Spleen (tissue), 11 donors: ENCODE data around the gene INPP4B. TPM values are rescaled to one million over a fixed set of nuclear protein-coding genes. Genes with fewer than 3 reads are reported as not detected.

Source experiments
- DNase-seq: peaks from one replicate; pipeline ENCODE4 v3.0.0-alpha.2; 2020
- H3K27ac ChIP-seq, 8 donors: fragments of 200-600 bp; sonication (generic) in 7 of 8; 1 replicate in 4 of 8; 2 replicates in 4 of 8; pipeline versions ENCODE4 v1.5.0 to v1.8.0; 2016 to 2021; ENCODE audit warnings: inconsistent platforms in 4 of 8, mild to moderate bottlenecking in 4 of 8, moderate library complexity in 1 of 8
- H3K27me3 ChIP-seq, 7 donors: fragments of 200-600 bp; sonication (generic) in 6 of 7; replicated peaks in 1 of 7; 1 replicate in 4 of 7; 2 replicates in 3 of 7; pipeline versions ENCODE4 v1.5.0 to v1.8.0; 2016 to 2021; ENCODE audit warnings: inconsistent platforms in 3 of 7, mild to moderate bottlenecking in 1 of 7
- H3K36me3 ChIP-seq, 6 donors: fragments of 200-600 bp; sonication (generic) in 5 of 6; 1 replicate in 4 of 6; 2 replicates in 2 of 6; pipeline versions ENCODE4 v1.5.0 to v1.8.0; 2016 to 2021; ENCODE audit warnings: inconsistent platforms in 2 of 6
- H3K4me1 ChIP-seq, 6 donors: fragments of 200-600 bp; sonication (generic) in 5 of 6; 1 replicate in 3 of 6; 2 replicates in 3 of 6; pipeline versions ENCODE4 v1.5.0 to v1.8.0; 2016 to 2021; ENCODE audit warnings: inconsistent platforms in 3 of 6
- H3K4me3 ChIP-seq, 8 donors: fragments of 200-600 bp; sonication (generic) in 7 of 8; 1 replicate in 4 of 8; 2 replicates in 4 of 8; pipeline versions ENCODE4 v1.5.0 to v1.8.0; 2016 to 2021; ENCODE audit warnings: inconsistent platforms in 4 of 8, mild to moderate bottlenecking in 4 of 8, moderate library complexity in 2 of 8
- H3K9me3 ChIP-seq, 8 donors: fragments of 200-600 bp; sonication (generic) in 7 of 8; 1 replicate in 4 of 8; 2 replicates in 4 of 8; pipeline versions ENCODE4 v1.5.0 to v1.8.0; 2016 to 2021; ENCODE audit warnings: inconsistent platforms in 4 of 8
- CTCF ChIP-seq, 11 experiments: fragments of 200-600 bp in 7 of 11; fragments of 450-650 bp in 4 of 11; sonication (generic) in 4 of 11; IDR thresholded peaks in 8 of 11; conservative IDR thresholded peaks in 3 of 11; 1 replicate in 7 of 11; 2 replicates in 4 of 11; pipeline versions ENCODE4 v1.4.0 to v1.8.0; 2016 to 2021; ENCODE audit warnings: antibody characterized with exemption in 11 of 11, inconsistent platforms in 4 of 11, mild to moderate bottlenecking in 1 of 11
- POLR2A ChIP-seq, 3 donors: fragments of 450-650 bp; IDR thresholded peaks; one replicate each; pipeline ENCODE4 v1.5.1; 2017; ENCODE audit warnings: antibody characterized with exemption in 3 of 3, mild to moderate bottlenecking in 1 of 3
- POLR2AphosphoS5 ChIP-seq, 3 donors: sonication (generic); formaldehyde crosslinking; IDR thresholded peaks; one replicate each; pipeline ENCODE4 v1.5.1; 2017; ENCODE audit warnings: antibody characterized with exemption in 3 of 3
- WGBS, 5 donors: extraction: QIAGEN DNeasy Blood & Tissue Kit in 3 of 5; methylation state at CpG; one replicate each; pipeline versions ENCODE4 v1.1.5 to v1.1.7; 2013 to 2018; 5-methylcytosine and 5-hydroxymethylcytosine counted together
- intact Hi-C: fragments of 100-400 bp; cut with DNase I; formaldehyde crosslinking; loops from one replicate; pipeline ENCODE4 v1.15.0; 2023; ENCODE audit warnings: low total_unique reads
- polyA plus RNA-seq, 3 donors: library from polyadenylated mRNA; stranded (reverse); fragments of 200-250 nt; gene quantifications; one replicate each; pipeline ENCODE4 v1.2.1, GENCODE V29; 2013
- total RNA-seq, 7 donors: library from RNA; depleted of rRNA in 3 of 7; stranded (reverse); fragments of >200 nt in 3 of 7; fragmentation: NEBNext Ultra II Directional in 4 of 7; extraction: Animal tissue kit (Norgen Biotek cat#: 25700) in 4 of 7; gene quantifications; one replicate each; pipeline versions ENCODE4 v1.1.0 to v1.2.1, GENCODE V29; 2016 to 2021
- donor health status: healthy with polysubstance abuse.
- donor health status: DM: no; HTN: no; CAD: no; lungs with moderate emphysema.
- donor health status: DM: no; HTN: no; CAD: no.
- donor health status: Bipolar disorder and iron deficiency.
- donor health status: healthy.
- donor health status: DM: no; HTN: no; CAD: no.
- donor health status: DM: yes; HTN: yes; CAD: no.

Gene INPP4B
- total and polyA plus RNA-seq, 10 donors = 0.78 to 31.6 (median 26.8) TPM

- intact Hi-C loops = no loop called here
- no peaks in the 10 kb centered on the region for H3K36me3 ChIP-seq
- no peak overlapping the region for H3K27ac ChIP-seq
- no peak for DNase-seq
- H3K27me3 ChIP-seq = no peaks in the 10 kb centered on the region
- 79 to 94% (median 85%) methylated on average over 4 of the region's 4 CpGs for WGBS, 5 donors
- no peaks in the 10 kb centered on the region for H3K9me3 ChIP-seq
- no peak overlapping the region for H3K4me3 ChIP-seq
- H3K4me1 ChIP-seq = no peaks in the 10 kb centered on the region
- TF ChIP-seq POLR2A (IDR thresholded peaks at IDR 0.05) (no peak), POLR2AphosphoS5 (IDR thresholded peaks at IDR 0.05) (no peak), CTCF (IDR thresholded peaks at IDR 0.05 in 8 of 11, conservative IDR thresholded peaks at IDR 0.05 in 3 of 11) (no peak)
These were observed 155.5 kb downstream of the INPP4B start for GRCh38 chr4:142690406-142691163.

- Histone ChIP-seq H3K9me3 (no peaks in the 10 kb centered on the region), H3K4me1 (no peaks in the 10 kb centered on the region), H3K27me3 (no peaks in the 10 kb centered on the region), H3K36me3 (no peaks in the 10 kb centered on the region), H3K4me3 (no peak overlapping the region), H3K27ac (no peak overlapping the region)
- intact Hi-C loops = no loop called here
- no peak for DNase-seq
- WGBS, 5 donors = 83 to 95% (median 93%) methylated on average over 6 of the region's 6 CpGs
- TF ChIP-seq POLR2A (IDR thresholded peaks at IDR 0.05) (no peak), CTCF (IDR thresholded peaks at IDR 0.05 in 8 of 11, conservative IDR thresholded peaks at IDR 0.05 in 3 of 11) (no peak), POLR2AphosphoS5 (IDR thresholded peaks at IDR 0.05) (no peak)
These were observed 158.4 kb downstream of the INPP4B start for GRCh38 chr4:142687547-142688275.

- Histone ChIP-seq H3K9me3 (no peaks in the 10 kb centered on the region), H3K27me3 (no peaks in the 10 kb centered on the region), H3K4me3 (no peak overlapping the region), H3K36me3 (no peaks in the 10 kb centered on the region), H3K27ac (no peak overlapping the region), H3K4me1 (no peaks in the 10 kb centered on the region)
- intact Hi-C loops = no loop called here
- DNase-seq = no peak
- TF ChIP-seq POLR2AphosphoS5 (IDR thresholded peaks at IDR 0.05) (no peak), POLR2A (IDR thresholded peaks at IDR 0.05) (no peak), CTCF (IDR thresholded peaks at IDR 0.05 in 8 of 11, conservative IDR thresholded peaks at IDR 0.05 in 3 of 11) (no peak)
- 18 to 24% (median 23%) methylated on average over 1 of the region's 1 CpG for WGBS, 5 donors
These were observed 160.0 kb downstream of the INPP4B start for GRCh38 chr4:142686081-142686480.

GRCh38 chr4:142683997-142684396 is 162.1 kb downstream of the INPP4B start:
- DNase-seq = no peak
- intact Hi-C loops = no loop called here
- 92 to 97% (median 94%) methylated on average over 3 of the region's 3 CpGs for WGBS, 5 donors
- Histone ChIP-seq H3K9me3 (no peaks in the 10 kb centered on the region), H3K36me3 (no peaks in the 10 kb centered on the region), H3K4me1 (no peaks in the 10 kb centered on the region), H3K4me3 (no peak overlapping the region), H3K27me3 (no peaks in the 10 kb centered on the region), H3K27ac (no peak overlapping the region)
- TF ChIP-seq POLR2A (IDR thresholded peaks at IDR 0.05) (no peak), POLR2AphosphoS5 (IDR thresholded peaks at IDR 0.05) (no peak), CTCF (IDR thresholded peaks at IDR 0.05 in 8 of 11, conservative IDR thresholded peaks at IDR 0.05 in 3 of 11) (no peak)
